Left cardiac atrium (tissue), 4 donors: Measurements from ENCODE around the gene CA7. TPM values are rescaled to one million over a fixed set of nuclear protein-coding genes. Genes with fewer than 3 reads are reported as not detected.
A peak's percentile ranks its signal among the peaks of the same experiment; 100 is the strongest.

Source experiments
- ATAC-seq, 2 donors: fragments of 200-7000 bp; cut with Tn5 transposase; one replicate each; pipeline ENCODE4 v1.9.1; 2020; ENCODE audit warnings: mild to moderate bottlenecking in 2 of 2, moderate library complexity in 2 of 2
- DNase-seq: peaks from one replicate; pipeline ENCODE4 v3.0.0-alpha.2; 2020
- intact Hi-C, 2 donors: fragments of 100-400 bp; cut with DNase I; formaldehyde crosslinking; loops; one replicate each; pipeline versions ENCODE4 v1.14.1 to v1.15.1; 2022 to 2023
- total RNA-seq, 2 donors: library from RNA; stranded (reverse); fragmentation: NEBNext Ultra II Directional; extraction: Animal tissue kit (Norgen Biotek cat#: 25700); gene quantifications; one replicate each; pipeline ENCODE4 v1.2.1, GENCODE V29; 2021
- donor health status: DM: no; HTN: yes; CAD: no.
- donor health status: DM: no; HTN: yes; CAD: no; lungs with severe emphysema.
- donor health status: DM: yes; HTN: yes; CAD: no.
- donor health status: Dilated cardiomyopathy.

CA7 gene
- total RNA-seq, 2 donors from 2014 or later, result not detected

DNA sequence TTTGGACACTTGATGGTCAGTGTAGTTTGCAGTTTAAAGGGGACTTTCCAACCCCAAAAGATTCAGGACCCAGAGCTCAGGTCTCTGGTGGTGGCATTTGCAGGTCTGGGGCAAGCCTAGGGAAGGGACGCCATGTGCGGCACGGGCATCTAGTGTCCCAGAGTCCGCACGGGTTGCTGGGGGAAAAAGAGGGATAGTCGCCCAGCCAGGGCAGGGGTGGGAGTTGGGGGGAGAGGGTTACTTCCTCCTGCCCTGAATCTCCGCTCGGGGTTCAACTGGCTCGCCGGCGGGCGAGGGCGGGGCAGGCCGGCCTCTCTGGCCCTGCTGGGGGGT is 239 bp upstream of the CA7 start:
- no peak for DNase-seq
- intact Hi-C loops, result no loop called here
- peak in 1 of 2 donors; percentile 12 for ATAC-seq

DNA sequence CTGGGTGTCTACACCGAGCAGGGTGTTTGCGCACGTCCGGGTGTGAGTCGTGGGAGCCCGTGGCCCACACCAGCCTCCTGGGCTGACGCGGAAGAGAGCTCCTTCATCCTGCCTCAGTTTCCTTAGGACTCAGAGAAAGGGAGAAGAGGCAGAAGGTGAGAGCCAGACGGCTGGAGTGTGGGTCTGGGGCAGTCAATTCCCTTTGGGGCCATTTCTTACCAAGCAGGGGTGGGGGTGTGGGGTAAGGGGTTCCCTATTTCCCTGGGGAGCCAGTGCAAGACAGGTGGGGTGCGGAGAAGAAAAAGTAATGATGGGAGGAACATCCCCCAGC is 831 bp downstream of the CA7 start:
- peak in 1 of 2 donors; percentile 17 for ATAC-seq
- intact Hi-C loops, result no loop called here
- no peak for DNase-seq

DNA sequence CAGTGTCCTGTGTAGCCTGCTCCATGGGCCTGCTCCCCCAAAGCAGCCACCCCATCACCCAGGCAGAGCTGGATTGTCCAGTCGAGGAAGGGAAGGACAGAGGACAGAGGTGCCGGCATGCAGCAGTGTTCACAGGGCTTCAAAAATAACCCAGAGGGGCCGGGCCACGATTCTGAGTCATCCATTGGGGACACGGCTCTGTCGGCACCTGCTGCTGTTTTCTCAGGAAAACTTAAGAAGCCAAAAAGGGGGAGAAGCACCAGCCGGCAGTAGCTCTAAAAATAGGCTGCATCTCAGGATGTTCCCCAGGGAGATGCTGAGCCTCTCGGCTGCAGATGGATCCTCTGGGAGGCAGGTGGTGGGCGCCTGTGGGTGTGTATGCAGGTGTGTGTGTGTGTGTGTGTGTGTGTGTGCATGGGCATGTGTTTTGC is 1.6 kb downstream of the CA7 start:
- ATAC-seq, result peak in 1 of 2 donors; percentile 44

DNA sequence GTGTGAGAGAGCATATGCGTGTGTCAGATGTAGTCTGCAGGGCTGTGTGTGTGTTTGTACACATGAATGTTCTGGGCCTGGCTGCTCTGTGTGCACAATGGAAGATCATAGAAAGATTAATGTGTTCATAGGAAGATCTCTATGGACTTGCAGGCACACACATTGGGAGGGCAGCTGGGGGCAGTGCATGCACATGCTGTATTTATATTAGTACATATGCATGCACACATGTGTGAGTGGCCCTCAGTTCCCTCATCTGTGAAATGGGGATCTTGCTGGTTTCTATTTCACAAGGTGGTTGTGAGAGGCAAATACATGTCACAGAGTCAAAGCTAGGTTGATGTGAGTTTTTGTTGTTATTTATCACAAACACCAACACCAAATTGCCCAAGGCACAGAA is 2.1 kb downstream of the CA7 start:
- DNase-seq, result no peak
- intact Hi-C loops, result no loop called here
- no peak for ATAC-seq

More for the DNA sequence above, 1.6 kb downstream of the CA7 start:
- intact Hi-C loops, result no loop called here
- no peak for DNase-seq

DNA sequence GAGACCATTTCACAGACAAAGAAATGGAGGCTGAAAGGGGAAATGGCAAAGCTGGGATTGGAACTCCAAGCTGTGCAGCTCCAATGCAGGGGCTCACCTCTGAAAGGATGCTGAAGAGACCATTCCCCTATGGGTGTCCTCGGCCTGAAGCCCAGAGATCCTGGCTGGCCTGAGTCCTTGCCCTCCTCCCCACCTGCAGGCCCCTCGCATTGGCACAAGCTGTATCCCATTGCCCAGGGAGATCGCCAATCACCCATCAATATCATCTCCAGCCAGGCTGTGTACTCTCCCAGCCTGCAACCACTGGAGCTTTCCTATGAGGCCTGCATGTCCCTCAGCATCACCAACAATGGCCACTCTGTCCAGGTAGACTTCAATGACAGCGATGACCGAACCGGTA is 2.6 kb downstream of the CA7 start:
- ATAC-seq, result no peak
- intact Hi-C loops, result no loop called here
- DNase-seq, result no peak

DNA sequence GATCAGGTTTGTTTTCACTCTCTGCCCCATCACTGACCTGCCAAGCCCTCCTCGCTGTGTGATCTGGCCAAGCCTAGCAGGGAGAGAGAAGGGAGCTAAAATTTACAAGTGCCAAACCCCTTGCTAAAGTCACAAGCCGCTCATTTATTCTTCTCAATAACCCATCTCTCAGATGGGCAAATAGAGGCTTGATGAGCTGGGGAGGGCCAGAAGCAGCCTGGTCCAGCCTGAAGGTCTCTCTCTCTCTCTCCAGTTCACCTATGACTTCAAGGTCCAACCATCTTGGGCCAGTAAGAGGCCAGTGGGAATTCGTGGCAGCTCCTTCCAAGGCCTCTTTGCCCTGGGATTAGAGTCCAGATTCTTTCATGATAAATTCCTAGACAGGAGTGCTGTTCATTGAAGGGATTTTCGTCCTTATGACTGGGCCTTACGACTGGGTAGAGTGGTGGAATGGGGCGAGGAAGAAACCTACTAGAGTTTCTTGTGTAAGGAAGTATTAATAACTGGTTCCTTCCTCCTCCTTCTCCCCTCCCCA is 3.4 kb downstream of the CA7 start:
- ATAC-seq (no peak), DNase-seq (no peak)
- intact Hi-C loops, result no loop called here

DNA sequence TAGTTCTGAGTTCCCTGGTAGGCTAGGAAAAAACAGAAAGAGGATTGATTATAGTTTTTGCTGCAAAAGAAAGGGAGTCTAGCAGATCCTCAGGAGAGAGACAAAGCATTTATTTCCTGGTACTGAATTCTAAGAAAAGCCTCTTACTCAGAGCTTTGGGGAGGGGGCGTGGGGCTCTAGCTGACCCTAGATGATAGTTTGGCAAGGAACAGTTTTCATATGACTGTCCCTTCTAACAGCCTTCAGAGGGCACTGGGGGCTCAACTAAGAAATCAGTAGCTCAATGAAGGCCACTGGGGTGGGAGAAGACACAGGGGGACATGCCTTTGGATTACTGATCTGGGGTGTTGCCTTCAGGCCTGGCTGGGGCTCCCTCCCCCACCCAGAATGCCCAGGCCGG is 4.0 kb downstream of the CA7 start:
- DNase-seq, result no peak
- ATAC-seq, result no peak
- intact Hi-C loops, result no loop called here

DNA sequence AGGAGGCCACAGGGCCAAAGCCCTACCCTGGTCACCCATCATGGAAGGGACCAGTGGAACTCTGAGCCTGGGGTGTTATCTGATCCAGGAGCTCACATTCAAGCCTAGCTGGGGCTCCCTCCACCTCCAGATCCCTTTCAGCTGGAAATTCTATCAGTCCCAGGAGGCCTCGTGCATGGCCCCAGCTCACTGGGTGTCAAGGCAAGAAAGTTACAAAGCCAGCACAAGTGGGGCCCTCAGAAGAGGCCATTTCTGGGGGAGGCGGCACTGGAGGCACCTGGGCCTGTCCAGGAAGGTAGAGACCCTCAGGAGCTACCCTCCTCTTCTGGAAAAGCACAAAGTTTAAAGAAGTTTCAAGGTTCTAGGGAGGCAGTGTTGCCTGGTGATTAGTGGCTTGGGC is 4.8 kb downstream of the CA7 start:
- DNase-seq (no peak), ATAC-seq (no peak)
- intact Hi-C loops, result no loop called here

DNA sequence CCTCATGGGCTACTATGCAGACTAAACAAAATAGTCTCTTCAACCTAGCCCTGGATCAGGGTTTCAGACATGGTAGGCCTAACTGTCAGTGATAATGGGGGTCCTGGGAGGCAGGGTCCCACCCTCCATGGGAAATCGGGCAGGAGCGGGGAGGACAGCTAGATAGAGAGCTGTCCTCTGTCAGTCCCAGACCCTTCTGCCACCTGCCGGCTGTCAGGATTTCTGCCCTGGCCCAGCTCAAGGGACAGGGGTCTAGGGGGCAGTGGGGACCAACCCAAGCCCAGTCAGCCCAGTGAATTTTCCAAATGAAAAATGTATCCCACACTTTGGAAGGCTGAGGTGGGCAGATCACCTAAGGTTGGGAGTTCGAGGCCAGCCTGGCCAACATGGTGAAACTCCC is 5.3 kb downstream of the CA7 start:
- DNase-seq, result no peak
- intact Hi-C loops, result no loop called here

DNA sequence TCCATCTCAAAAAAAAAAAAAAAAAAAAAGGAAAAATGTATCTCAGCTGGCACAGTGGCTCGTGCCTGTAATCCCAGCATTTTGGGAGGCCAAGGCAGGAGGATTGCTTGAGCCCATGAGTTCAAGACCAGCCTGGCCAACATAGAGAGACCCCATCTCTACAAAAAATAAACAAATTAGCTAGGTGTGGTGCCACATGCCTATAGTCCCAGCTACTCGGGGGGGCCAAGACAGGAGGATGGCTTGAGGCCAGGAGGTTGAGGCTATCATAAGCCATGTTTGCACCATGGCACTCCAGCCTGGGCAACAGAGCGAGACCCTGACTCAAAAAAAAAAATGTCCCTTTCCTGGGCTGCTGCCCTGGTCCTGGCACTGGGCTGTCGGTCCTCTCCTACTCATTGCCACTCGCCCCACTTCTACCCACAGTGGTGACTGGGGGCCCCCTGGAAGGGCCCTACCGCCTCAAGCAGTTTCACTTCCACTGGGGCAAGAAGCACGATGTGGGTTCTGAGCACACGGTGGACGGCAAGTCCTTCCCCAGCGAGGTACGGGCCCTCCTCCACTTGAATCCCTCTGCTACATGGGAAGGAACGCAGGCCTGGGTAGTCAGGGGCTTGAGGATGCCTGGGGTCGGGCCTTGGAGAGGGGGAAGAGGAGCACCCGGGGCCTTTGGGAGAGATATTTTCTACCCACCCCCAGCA is 6.1 kb downstream of the CA7 start:
- intact Hi-C loops, result no loop called here
- no peak for ATAC-seq
- no peak for DNase-seq

More for the DNA sequence above, 5.3 kb downstream of the CA7 start:
- no peak for ATAC-seq

DNA sequence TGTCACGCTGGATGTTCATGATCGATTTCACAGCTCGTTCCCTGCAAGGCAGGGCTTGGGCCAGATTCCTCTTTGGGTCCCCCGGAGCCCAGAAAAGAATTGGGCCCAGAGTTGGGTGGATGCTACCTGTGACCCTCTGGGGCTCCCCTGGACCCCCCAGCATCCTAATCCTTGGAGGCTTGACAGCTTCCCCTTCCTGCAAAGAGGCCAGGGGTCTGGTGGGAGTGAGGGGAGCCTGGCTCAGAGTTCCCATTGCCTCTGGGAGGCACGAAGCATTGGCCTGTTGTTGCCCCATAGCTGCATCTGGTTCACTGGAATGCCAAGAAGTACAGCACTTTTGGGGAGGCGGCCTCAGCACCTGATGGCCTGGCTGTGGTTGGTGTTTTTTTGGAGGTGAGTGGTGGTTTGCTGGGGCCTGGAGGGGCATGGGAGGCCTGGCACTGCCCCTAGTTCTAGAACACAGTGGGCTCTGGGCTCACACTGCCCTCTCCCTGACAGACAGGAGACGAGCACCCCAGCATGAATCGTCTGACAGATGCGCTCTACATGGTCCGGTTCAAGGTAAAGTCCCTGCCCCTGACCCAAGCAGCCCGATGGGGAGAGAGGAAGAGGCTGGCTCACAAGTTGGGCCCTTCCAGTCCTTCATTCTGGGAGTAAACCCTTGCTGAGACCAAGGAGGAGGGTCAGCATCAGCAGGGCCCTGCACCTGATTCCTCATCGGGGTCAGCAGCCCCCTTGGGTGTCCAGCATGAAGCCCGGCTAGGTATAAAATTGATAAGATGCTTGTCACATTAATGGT is 7.2 kb downstream of the CA7 start:
- intact Hi-C loops, result no loop called here
- no peak for ATAC-seq
- DNase-seq, result no peak

DNA sequence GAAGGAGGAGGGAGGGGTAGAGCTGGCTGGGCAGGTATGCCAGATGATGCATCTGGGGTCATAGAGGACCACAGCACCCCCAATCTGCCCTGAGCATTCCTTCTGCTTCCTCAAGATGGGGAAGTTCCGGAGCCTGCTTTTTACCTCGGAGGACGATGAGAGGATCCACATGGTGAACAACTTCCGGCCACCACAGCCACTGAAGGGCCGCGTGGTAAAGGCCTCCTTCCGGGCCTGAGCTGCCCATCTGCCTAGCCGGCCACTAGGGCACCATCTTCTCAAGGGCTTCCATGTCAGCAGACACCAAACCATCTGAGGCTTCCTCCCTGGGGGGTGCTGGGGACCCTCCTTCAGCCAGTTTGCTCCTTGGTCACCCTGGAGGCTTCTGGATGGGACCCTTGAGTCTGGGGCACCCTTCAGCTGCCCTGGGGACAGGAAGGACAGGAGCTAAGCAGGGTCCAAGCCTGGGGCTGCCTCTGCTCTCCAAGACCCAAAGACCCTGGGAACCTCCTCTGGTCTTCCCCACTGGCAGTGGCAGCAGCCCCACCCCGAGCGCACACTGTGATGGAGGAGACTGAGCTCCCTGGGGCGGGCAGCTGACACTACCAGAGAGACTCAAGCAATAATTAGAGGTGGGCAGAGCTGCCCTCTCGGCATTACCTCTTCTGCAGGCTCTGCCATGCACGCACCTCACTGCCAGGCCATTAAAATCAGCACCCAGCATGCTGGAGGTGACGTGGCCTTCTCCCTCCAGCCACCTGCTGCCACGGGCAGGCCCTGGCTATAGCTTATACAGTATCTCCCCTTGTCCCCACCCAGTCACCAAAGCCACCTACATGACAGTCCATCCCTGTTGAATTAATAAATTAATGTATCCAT is 9.3 kb downstream of the CA7 start:
- intact Hi-C loops, result no loop called here
- ATAC-seq (no peak), DNase-seq (no peak)

DNA sequence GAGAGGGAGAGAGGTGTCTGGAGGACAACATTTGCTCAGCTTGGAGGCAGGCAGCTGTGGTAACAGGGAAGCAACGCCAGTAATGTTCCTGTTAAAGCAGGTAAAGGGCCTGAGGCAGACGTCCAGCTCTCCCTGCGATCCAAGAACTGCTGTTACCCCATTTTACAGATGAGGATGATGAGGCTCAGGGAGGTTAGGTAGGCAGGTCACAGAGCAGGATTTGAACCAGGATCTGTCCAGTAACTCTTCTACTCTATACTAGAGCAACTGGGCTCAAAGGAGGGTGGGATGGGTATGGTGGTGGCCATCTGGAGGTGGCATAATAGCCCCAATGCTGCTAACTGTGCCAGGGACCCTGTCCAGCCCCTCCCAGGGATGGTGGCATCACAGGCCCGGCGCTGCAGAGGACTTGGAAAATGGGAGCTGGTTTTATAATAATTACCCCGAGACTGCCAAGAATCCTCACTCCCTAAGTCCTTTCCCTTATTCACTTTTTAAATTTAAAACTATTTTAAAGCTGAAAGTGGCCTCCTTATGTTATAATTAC is 12.0 kb downstream of the CA7 start:
- intact Hi-C loops, result no loop called here
- no peak for DNase-seq
- ATAC-seq, result no peak

DNA sequence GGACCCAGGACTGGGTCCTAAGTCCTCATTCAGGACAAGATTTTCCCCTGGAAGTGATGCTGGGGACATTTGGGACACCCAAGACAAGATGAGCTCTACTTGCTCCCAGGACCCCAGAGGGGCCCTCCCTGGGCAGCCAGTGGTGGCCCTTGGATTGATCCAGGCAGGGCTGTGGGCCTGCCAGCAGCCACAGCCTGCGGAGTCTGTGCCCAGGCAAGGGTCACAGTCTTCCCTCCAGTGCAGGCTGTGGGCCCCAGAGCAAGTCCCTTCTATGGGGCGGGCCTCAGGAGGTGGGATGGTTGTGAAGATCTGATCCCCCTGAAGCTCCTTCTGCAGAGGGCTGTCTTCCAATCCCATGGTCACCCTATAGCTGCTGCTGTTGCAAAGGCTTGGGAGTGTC is 12.6 kb downstream of the CA7 start:
- DNase-seq, result no peak
- intact Hi-C loops, result no loop called here
- ATAC-seq, result no peak

DNA sequence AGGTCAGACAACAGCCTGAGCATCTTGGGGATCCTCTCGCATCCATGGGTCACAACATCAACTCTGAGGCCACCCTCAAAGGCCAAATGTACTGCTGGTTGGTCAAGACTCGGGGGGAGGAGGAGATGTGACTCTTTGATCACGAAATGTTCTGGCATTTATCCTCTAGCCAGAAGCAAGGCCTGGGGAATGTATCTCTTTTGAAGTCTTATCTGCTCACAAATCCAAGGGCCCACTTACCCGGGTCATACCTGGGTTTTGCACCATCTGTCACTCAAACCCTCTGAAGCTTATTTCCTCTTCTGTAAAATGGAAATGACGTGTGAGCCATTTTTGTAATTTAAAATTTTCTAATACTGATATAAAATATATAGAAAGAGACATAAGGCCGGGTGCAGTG is 13.2 kb downstream of the CA7 start:
- intact Hi-C loops, result no loop called here
- no peak for ATAC-seq
- DNase-seq, result no peak

DNA sequence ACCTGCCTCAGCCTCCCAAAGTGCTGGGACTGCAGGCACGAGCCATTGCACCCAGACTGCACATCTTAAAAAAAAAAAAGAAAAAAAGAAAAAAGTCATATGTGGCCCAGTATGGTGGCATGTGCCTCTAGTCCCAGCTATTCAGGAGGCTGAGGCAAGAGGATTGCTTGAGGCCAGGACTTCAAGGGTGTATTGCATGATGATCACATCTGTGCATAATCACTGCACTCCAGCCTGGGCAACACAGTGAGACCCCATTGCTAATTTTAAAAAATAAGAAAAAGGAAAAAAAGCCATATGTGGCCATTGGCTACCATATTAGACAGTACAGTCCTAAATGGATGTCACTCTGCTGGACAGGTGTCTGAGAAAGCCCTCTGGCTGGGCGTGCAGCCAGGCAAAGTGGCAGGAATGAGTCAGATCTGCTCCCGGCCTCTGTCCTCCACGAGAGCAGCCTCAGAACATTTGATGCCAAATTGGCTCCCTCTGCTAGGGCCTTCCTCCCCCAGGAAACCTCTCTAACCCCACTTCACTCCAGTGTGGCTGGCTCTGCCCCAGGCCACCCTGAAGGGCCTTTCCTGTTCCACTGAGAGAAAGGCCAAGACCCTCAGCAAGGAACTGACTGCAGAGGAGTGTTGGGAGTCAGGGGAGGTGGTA is 14.7 kb downstream of the CA7 start:
- intact Hi-C loops, result no loop called here
- DNase-seq, result peak; percentile 80
- ATAC-seq, result peak; percentile 93 to 96

DNA sequence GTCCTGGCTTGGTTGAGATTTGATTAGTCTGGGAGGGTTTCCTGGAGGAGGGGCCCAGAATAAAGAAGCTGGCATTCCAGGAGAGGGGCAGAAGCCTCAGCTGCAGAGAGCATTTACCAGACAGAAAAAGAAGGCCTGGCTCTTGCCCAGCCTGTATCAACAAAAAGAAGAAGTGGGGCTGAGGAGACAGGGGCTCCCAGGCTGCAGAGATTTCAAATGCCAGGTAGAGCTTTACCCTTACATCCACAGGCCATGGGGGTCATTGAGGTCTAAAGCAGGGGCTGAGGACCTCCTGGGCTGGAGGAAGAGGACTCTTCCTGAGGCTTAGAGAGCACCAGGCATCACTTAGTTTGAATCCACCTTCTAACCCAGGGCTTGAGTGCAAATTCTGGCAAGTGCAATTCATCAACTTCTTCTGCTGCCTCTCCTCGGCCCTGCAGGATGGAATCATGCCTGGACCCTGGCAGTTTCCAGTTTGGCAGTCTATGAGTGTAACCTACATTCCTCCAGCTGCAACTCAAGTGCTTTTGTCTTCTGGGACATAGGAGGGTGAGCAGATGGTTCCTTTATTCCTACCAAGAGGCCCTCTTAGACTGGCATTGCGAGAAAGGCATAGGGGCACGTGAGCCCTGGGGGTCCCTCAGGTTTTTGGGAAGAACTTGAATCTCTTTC is 15.3 kb downstream of the CA7 start:
- no peak for DNase-seq
- ATAC-seq, result peak in 1 of 2 donors; percentile 14
- intact Hi-C loops, result no loop called here

DNA sequence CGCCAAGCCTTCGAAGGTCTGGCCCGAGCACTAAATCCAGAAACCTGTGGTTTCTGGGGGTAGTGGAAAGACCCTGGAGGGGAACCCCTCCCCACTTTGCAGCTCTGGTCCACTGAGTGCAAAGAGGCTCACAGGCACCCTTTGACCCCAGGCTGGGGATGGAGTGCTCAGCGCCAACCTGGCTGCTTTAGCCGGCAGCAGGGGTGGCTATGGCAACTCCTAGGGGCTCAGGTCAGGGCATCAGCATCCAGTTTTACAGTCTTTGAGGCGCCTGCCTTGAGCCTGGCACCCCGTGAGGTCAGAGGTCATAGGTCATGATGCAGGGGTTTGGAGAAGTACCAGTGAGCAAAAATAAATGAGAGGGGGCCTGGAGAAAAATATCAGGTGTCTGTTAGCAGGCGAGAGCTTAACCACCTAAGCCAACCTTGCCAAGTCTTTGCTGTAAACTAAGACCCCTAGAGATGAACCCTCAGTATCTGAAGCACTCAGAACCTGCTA is 17.9 kb downstream of the CA7 start:
- DNase-seq, result no peak
- ATAC-seq, result no peak
- intact Hi-C loops, result no loop called here
